Dermis microvascular lymphatic vessel endothelial cell (primary cell): ENCODE data around the gene KIF22. TPM values are rescaled to one million over a fixed set of nuclear protein-coding genes. Genes with fewer than 3 reads are reported as not detected.
"Not testable (repeated sequence)": the region's sequence is repeated elsewhere in the genome, so short reads cannot be mapped to it uniquely, and the experiment has no call there.

Source experiments
- DNase-seq, 2 donors: peaks; one replicate each; pipeline versions ENCODE4 v3.0.0 to v3.0.0-alpha.2; 2010; ENCODE audit warnings: low read depth in 2 of 2
- total RNA-seq: library from RNA; depleted of rRNA; stranded (reverse); fragments of >200 nt; gene quantifications from 2 replicates; pipeline ENCODE4 v1.2.1, GENCODE V29; 2014

KIF22 gene
- total RNA-seq, 1 donor from 2014 or later, result 47.2 TPM

DNA sequence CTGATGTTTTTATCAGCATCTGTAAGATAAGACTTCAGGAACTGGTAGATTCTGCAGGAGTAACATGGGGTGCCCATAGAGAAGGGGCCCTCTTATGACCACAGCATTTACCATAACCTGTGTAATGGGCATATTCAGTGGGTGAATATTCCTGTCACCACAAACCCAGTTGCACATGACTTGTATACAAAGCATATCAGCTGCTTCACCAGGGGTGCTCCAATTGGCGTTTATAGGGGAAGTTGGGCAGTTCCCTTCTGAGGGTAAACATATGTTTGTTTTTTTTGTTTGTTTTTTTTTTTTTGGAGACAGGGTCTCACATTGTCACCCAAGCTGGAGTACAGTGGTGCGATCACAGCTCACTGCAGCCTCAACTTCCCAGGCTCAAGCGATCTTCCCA is 24.0 kb upstream of the KIF22 start:
- DNase-seq, result no peak

DNA sequence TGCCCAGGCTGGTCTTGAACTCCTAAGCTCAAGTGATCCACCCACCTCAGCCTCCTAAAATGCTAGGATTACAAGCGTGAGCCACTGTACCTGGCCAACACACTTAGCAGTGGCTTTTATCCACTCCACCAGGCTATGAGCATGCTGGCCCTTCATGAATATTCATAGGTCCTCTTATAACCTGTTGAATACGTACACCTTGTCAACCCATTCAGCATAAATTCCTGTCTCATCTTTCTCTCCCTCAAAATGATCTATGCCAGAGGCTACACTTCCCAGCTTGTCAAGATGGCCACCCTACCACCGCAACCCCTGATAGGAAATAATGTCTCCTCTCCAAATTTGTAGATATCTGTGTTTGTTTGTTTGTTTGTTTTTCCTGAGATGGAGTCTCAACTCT is 23.5 kb upstream of the KIF22 start:
- DNase-seq, result no peak

DNA sequence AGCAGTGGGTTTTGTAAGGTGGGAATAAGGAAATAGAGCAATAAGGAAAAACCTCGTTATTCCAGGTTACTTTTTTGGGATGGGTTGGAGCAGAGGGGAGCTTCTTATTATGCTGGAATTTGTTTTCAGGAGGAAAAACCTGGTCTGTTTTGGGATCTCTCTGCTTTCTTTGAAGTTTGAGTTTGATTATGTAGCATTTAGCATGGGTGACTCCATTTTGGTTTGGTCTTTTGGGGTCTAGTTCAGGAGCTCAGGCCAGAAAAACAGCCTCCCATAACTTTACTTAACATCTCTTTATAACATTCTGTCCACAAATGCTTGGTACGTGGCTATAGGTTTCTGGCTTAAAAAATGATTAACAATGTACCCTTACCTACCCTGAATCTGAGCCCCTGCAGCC is 21.0 kb upstream of the KIF22 start:
- no peak for DNase-seq

DNA sequence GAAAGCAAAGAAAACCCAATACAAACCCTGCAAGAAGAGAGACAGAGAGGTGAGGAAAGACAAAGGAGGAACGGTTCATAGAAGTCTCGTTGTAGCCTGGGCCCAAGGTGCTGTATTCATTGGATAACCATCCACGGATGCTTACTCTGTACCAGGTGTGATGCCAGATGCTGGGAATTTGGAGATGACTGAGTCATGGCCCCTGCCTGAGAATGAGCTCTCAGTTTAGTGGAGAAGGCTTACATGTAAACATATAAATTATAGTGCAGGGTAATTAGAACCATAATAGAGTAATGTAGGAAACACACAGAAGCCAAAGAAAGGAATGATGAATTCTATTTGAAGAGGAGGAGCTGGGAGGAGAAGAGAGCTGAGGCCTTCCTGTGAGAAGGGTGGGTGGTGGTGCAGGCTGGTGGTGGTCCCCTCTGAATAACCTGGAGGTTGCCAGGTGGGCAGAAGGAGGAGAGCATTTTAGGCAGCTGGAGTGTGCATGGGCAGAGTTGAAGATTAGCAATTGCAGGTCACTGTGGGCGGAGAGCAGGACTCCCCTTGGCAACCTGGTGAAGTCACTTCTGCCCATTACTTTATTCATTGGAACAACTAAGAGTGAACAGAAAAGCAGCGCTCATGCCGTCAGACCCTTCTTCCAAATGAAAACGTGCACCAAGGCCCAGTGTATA is 20.2 kb upstream of the KIF22 start:
- no peak for DNase-seq

DNA sequence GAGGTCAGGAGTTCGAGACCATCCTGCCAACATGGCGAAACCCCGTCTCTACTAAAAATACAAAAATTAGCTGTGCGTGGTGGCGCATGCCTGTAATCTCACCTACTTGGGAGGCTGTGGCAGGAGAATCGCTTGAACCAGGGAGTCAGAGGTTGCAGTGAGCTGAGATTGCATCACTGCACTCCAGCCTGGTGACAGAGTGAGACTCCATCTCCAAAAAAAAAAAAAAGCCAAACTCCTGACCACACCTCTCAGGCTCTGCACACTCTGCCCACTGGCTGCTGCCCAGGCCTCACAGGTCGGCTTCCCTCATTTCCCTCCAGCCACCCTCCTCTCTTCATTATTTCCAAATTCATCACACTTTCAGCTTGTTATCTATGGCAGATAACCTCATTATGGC is 18.2 kb upstream of the KIF22 start:
- DNase-seq, result not testable (repeated sequence)

DNA sequence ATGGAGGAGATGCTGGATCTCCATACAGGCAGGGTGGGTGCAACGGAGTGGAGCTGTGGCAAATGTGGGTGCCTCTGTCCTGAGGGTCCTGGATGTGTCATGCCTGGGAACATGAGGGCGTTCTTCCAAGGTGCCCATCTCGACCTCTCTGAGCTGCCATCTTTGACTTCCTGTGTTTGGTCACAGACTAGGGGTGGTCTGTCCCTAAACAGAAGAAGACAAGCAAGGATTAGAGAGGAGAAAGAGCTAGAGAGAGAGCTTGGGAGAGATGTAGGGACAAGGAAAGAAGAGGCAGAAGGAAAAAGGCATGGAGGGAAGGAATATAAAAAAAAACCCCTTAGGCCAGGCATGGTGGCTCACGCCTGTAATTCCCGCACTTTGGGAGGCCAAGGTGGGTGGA is 15.8 kb upstream of the KIF22 start:
- no peak for DNase-seq

DNA sequence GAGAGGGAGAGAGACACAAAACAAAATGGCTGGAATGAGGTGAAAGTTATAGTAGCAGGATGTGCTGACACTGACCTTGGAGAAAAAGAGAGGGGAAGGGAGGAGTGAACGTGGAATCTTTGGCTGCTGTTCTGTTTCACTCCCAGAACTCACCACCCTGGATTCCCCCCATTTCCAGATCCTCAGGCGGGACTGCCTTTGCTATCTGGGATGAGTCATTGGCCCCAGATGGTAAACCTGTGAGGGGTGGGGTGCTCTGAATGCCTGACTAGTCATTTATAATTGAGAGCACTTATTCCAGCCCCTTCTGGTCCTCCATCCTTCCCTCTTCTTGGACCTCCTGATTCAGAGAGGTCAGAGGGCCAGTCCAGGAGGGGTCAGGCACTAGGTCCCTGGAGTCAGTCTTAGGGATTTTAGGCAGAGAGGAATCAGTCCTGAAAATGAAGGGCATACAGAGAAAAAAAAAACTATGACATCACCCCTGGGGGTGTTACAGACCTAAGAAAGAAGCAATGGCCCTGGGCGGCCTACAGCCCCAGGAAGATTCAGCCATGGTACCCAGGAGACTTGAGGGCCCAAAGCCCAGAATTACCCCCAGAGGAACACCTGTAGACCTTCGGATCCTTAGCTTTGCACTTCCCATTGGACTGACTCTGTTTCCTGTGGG is 14.7 kb upstream of the KIF22 start:
- DNase-seq, result no peak

DNA sequence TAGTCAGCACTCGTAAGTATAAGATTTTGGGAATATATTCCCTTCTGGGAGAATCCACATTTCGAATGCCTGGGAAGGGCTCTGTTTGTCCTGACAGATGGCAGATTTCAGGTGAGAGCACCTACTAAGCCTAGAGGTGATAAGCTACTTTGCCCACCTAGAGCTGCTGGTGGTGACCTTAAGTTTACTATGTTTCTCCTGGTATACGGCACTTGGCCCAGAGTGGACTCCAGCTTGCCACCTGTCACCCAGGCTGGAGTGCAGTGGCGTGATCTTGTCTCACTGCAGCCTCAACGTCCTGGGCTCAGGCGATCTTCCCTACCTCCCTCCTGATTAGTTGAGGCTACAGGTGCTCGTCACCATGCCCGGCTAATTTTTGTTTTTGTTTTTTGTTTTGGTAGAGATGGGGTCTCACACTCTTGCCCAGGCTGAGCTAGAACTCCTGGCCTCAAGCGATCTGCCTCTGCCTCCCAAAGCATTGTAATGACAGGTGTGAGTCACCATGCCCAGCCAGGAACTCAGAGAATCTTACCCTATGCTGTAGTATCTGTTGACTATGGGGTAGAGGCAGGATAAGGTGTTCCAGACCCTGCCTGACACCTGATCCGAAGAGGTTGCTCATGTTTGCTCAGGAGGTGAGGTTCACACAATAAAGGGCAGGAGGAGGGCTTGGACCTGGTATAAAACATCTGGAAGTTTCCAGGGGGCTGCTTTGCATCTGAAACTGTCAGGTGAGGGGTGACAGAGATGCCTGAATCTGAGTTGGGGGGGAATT is 12.8 kb upstream of the KIF22 start, which contains the start of gene ZG16:
Gene ZG16, plus strand, starts transcription at position 681 of the 775 bp plus-strand sequence. CDS start 1,011 bp downstream, outside the sequence.
- DNase-seq, result no peak

DNA sequence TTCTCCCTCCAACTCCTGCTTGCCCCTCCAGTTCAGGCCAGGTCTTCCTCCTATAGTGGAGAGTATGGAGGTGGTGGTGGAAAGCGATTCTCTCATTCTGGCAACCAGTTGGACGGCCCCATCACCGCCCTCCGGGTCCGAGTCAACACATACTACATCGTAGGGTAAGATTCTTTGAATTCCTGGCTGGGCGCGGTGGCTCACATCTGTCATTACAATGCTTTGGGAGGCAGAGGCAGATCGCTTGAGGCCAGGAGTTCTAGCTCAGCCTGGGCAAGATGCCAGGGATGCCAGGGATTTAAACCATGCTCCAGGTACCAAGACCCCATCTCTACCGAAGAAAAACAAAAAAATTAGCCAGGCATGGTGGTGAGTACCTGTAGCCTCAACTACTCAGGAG is 11.1 kb upstream of the KIF22 start:
- DNase-seq, result no peak

DNA sequence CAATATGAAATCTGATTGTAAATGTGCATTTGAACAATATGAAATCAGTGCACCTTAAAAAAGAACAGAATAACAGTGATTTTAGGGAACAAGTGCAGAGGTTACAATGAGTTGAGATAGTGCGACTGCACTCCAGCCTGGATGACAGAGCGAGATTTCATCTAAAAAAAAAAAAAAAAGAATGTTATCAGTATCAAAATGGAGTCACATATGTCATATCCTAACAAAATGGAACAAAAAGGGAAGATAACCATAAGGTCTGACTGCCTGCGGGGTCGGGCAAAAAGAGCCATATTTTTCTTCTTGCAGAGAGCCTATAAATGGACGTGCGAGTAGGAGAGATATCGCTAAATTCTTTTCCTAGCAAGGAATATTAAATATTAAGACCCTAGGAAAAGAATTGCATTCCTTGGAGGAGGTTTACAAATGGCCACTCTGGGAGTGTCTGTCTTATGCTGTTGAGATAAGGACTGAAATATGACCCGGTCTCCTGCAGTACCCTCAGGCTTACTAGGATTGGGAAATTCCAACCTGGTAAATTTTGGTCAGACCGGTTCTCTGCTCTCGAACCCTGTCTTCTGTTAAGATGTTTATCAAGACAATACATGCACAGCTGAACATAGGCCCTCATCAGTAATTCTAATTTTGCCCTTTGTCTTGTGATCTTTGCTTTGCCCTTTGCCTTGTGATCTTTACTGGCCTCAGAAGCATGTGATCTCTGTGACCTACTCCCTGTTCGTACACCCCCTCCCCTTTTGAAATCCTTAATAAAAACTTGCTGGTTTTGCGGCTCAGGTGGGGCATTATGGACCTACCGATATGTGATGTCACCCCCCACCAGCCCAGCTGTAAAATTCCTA is 7.2 kb upstream of the KIF22 start:
- not testable (repeated sequence) for DNase-seq

DNA sequence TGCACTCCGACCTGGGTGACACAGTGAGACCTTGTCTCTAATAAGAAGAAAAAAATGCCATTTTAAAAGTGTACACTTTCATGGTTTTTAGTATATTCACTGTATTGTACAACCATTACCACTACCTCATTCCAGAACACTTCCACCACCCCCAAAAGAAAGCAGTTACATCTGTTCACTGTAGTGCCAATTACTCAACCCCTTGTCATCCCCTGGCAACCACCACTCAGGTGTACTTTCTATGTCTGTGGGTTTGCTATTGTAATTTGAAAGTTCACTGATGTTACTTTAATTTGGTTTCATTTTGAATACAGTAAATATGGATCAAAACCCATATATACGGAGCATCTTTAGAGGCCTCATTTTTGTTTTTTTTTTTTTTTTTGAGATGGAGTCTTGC is 6.4 kb upstream of the KIF22 start:
- no peak for DNase-seq

DNA sequence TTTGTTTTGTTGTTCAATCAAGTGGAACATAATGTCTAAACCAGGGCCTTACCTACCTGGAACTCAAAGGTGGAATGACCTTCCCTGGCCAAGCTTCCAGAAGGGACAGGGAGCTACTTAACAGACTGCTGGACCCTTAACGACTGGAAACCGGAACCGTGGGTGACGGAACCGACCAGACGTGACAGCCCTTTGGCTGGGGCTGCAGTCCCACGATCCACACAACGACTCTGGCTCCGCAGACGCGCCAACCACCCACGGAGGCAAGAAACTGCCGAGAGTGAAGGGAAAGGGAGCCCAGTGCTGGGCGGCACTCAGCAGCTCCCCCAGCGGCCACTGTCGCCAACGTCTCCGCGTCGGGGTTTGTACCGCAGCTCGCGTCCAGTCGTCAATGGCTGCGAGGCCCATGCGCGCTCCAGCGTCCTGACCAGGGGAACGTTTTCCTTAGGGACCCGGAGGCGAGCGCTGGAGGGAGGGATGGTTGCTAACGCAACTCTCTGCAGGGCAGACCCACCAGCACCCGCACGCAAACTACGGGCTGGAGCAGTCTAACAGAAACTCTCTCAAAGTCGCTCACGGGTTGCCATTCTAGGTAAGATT is 5.5 kb upstream of the KIF22 start:
- peak; percentile 21 to 70 for DNase-seq

DNA sequence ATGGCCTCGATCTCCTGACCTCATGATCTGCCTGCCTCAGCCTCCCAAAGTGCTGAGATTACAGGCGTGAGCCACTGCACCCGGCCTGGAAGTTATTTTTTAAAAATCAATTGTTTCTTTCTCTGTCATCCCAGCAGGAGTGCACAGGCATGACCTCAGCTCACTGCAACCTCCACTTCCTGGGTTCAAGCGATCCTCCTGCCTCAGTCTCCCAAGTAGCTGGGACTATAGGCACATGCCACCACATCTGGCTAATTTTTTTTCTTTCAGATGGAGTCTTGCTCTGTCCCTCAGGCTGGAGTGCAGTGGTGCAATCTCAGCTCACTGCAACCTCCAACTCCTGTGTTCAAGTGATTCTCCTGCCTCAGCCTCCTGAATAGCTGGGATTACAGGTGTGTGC is 3.4 kb upstream of the KIF22 start:
- not testable (repeated sequence) for DNase-seq

DNA sequence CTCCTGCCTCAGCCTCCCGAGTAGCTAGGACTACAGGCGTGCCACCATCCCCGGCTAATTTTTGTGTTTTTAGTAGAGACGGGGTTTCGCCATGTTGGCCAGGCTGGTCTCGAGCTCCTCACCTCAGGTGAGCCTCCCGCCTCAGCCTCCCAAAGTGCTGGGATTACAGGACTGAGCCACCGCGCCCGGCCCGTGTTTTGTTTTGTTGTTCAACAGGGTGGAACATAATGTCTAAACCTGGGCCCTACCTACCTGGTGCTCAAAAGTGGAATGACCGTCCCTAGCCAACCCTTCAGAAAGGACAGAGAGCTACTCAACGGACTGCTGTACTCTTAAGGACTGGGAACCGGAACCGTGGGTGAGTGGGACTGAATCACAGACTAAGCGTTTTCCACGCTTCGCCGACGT is 772 bp upstream of the KIF22 start:
- DNase-seq, result no peak

DNA sequence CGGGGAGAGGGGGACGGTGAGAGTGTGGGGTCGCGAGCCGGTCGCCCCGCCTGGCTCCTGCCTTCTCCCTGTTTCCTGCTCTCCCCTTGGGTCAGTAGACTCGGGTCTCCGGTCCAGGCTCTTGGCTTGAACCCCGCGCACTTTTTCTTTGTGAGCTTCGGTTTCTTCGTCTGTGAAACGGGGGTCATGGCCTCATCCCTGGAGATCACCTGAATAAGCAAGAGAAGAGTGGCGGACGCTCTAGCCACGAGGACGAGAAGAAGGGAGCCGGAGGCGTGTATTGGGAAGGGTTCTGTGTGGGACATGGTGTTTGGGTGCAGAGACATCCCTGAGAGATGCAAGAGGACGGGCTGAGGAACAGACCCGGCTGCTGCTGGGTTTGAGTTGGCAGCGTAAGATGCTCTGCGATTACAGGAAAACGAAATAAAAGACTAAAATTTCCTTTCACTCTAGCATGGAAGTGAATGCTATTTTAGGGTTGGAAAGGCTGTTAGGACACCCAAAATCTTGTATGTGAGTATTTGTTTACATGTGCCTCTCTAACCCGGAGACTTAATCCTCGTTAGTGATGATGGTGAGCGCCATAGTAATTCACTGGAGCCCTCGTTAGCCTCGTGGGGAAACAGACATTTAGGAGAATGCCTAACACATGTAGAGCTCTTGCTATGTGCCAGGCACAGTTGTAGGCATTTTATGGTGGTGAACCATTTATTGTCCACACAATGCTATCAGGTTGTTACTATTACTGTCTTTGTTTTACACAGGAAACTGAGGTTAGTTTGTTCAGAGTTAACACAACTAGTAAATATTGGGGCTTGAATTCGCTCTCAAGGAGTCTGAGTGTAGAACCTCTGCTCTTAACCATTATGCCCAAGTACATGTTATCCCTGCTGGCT is 646 bp downstream of the KIF22 start:
- DNase-seq, result no peak

DNA sequence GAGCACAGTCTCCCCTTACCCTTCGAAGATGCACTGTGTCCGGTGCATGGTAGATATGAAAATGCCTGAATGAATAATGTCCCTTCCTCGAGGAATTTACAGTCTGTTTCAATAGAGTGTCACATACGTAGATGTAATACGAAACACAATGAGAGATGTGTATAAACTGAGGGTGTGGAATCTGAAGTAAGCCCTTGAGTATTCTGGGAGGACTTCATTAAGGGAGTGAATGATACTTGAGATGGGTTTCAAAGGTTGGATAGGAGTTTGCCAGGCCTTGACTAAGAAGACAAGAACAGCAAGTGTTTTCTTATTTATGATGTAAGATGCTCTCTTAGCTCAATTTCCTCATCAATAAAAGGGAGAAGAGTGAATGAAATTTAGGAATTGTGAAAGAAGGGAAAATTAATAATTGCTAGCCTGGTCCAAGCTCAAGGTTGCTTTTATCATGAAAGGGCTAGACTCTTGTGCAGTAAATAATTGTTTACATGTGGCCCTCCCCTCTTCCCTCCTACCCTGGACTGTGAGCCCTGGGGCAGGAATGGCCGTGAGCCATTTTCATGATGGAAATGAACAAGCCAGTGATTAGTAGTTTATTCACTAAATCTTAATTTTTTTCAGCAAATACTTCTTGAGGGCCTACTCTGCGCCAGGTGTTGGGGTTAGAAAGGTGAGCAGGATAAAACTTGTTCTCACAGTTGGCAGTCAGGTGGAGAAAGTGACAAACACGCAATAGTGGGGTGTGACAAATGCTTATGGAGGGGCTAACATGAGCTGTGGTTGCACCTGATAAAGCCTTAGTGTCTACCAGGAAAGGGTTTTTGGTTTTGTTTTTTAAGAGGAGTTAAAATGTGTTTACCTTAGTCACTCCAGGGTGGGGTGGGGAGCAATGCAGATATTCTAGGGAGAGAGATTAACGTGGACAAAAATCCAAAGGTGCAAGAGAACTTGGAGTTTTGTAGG is 1.6 kb downstream of the KIF22 start:
- DNase-seq, result no peak

DNA sequence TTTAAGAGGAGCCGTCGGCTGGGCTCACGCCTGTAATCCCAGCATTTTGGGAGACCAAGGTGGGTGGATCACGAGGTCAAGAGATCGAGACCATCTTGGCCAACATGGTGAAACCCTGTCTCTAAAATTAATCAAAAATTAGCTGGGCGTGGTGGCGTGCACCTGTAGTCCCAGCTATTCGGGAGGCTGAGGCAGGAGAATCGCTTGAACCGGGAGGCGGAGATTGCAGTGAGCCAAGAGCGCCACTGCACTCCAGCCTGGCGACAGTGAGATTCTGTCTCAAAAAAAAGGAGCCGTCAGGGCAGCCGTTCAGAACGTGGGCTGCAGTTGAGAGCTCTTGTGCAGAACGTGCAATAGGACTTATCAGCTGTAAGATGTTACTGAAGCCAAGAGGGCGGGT is 2.6 kb downstream of the KIF22 start:
- DNase-seq, result not testable (repeated sequence)

DNA sequence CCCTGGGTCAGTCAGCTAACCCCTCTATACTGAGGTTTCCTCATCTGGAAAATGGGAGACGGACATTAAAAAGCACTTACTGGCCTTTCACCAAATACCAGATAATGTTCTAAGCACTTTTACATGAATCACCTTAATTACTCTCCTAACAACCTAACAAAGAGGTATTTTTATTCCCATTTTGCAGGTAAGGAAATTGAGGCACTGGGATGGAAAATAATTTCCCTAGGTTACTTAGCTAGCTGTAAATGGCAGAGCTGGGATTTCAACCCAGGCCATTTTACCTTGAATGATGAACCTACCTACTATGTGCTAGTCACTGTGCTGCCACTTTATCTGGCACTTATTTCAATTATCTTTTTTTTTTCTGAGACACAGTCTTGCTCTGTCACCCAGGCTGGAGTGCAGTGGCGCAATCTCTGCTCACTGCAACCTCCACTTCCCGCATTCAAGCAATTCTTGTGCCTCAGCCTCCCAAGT is 3.7 kb downstream of the KIF22 start:
- DNase-seq, result no peak

DNA sequence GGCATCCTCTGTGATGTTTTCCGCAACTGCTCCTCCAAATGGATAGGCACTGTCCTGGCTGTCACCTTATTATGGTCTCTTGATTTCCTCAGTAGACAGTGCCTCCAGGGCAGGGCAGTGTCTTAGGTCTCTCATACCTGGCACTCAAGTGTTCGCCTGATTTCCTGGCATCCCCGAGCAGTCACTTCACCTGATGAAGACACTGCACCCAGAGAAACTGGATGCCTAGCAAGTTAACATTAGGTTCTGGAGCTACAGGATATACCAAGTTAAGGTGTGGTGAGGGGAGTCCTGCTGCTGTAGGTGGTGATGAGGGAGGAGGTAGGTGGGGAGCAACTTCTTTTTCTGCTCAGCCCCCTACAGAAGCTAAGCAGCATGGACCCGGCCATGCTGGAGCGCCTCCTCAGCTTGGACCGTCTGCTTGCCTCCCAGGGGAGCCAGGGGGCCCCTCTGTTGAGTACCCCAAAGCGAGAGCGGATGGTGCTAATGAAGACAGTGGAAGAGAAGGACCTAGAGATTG is 11.9 kb downstream of the KIF22 start:
- DNase-seq, result no peak
